ENCODE results near the gene APBA2. TPM values are rescaled to one million over a fixed set of nuclear protein-coding genes. Genes with fewer than 3 reads are reported as not detected.
"Not testable (repeated sequence)": the region's sequence is repeated elsewhere in the genome, so short reads cannot be mapped to it uniquely, and the experiment has no call there.

Gene APBA2
- total RNA-seq, 1 experiment from 2014 or later = 0.31 TPM

DNA sequence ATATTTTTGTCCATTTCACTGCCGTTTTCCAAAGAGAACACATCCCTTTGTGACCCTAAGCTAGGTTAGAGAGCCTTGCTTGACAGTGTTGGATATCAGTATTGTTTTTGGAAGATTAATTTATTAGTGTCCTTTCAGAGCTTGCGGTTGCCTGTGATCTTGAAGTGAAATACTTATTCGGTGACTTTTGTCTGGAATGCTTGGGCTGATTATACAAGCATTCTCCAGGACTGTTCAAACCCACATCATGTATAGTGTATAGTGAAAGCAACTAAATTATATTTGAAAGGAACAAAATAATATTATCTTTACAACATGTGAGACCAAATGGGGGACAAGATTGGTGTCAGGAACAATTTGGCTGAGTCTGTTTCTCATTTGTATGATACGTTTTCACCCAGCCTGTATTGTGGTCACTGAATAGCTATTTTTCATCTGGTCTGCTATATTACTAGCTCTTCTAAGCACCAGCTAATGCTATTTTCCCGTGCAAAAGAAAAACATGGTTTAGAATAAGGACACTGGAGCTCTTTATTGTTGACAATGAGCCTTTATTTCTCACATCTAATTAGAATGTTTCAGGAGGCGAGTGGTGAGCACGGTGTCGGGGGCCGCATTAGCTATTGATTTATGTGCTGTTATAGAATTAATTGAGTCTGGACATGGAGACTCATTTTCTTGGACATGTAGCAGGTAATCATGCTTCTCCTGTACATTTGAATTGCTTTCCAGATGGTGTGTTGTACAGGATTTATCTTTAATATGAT, 158.1 kb downstream of the APBA2 start:
- Histone ChIP-seq H3K4me1 (ENCODE audit: control insufficient read depth, insufficient read depth, low read length) (no peaks in the 10 kb centered on the region), H3K9me3 (ENCODE audit: control insufficient read depth, insufficient read depth, low read depth, low read length) (no peaks in the 10 kb centered on the region), H3K36me3 (ENCODE audit: control insufficient read depth, insufficient read depth, low read length) (no peaks in the 10 kb centered on the region), H3K27me3 (ENCODE audit: control insufficient read depth, insufficient read depth, low read length) (no peaks in the 10 kb centered on the region), H3K4me3 (ENCODE audit: low read depth in 2 of 2, low read length in 2 of 2) (no peak overlapping the region), H3K27ac (ENCODE audit: low read length) (no peak overlapping the region)
- ChIA-PET POLR2A (no interaction called here), CTCF (no interaction called here)
- intact Hi-C loops (cut with micrococcal nuclease; ENCODE audit: unreplicated experiment) = no loop called here
- ATAC-seq = no peak
- TF ChIP-seq CTCF (IDR thresholded peaks at IDR 0.05) (no peak), SIN3A (IDR thresholded peaks at IDR 0.05; ENCODE audit: borderline replicate concordance, insufficient read depth, low read depth, low read length) (no peak), TCF7L2 (IDR thresholded peaks at IDR 0.05; ENCODE audit: low read depth, low read length) (no peak), POLR2AphosphoS5 (IDR thresholded peaks at IDR 0.05; ENCODE audit: low read depth, low read length) (no peak)
- TF ChIP-seq, protein P1, sequence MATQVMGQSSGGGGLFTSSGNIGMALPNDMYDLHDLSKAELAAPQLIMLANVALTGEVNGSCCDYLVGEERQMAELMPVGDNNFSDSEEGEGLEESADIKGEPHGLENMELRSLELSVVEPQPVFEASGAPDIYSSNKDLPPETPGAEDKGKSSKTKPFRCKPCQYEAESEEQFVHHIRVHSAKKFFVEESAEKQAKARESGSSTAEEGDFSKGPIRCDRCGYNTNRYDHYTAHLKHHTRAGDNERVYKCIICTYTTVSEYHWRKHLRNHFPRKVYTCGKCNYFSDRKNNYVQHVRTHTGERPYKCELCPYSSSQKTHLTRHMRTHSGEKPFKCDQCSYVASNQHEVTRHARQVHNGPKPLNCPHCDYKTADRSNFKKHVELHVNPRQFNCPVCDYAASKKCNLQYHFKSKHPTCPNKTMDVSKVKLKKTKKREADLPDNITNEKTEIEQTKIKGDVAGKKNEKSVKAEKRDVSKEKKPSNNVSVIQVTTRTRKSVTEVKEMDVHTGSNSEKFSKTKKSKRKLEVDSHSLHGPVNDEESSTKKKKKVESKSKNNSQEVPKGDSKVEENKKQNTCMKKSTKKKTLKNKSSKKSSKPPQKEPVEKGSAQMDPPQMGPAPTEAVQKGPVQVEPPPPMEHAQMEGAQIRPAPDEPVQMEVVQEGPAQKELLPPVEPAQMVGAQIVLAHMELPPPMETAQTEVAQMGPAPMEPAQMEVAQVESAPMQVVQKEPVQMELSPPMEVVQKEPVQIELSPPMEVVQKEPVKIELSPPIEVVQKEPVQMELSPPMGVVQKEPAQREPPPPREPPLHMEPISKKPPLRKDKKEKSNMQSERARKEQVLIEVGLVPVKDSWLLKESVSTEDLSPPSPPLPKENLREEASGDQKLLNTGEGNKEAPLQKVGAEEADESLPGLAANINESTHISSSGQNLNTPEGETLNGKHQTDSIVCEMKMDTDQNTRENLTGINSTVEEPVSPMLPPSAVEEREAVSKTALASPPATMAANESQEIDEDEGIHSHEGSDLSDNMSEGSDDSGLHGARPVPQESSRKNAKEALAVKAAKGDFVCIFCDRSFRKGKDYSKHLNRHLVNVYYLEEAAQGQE (IDR thresholded peaks at IDR 0.05; ENCODE audit: insufficient read depth in 1 of 2, low read depth in 2 of 2, low read length in 1 of 2) = no peak
- no peak for DNase-seq (ENCODE audit: low read depth, low spot score)
- in situ Hi-C loops (cut with HindIII; ENCODE audit: low pct_unique_long_range_greater_than_20kb, low sequenced_read_pairs) = no loop called here
- no TSS peak for BruUV-seq (replicated peaks)

DNA sequence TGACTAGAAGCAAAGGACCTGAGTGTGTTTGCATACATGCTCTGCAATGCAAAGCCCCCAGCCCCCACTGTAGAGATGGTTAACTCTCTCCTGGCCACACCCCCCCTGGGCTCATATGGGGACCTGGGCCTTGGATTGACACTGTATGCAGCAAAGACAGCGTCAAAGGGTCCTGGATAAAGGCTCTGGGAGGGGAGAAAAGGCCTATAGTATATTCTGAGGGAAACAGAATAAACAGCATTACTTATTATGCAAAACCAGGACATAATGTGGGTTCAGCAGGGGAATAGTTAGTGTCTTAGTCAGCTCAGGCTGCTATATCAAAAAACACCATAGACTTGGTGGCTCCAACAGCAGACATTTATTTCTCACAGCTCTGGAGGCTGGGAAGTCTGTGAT, 158.7 kb downstream of the APBA2 start:
- H3K27ac ChIP-seq (ENCODE audit: low read length) = no peak overlapping the region
- ChIA-PET POLR2A (interaction anchor here (0.6 kb wide), 1 partner anchor 145 kb away, joined by 5 read pairs; no protein-coding TSS in a partner anchor), CTCF (no interaction called here)
- intact Hi-C loops (cut with micrococcal nuclease; ENCODE audit: unreplicated experiment) = no loop called here
- TF ChIP-seq TCF7L2 (IDR thresholded peaks at IDR 0.05; ENCODE audit: low read depth, low read length) (no peak), POLR2AphosphoS5 (IDR thresholded peaks at IDR 0.05; ENCODE audit: low read depth, low read length) (no peak), SIN3A (IDR thresholded peaks at IDR 0.05; ENCODE audit: borderline replicate concordance, insufficient read depth, low read depth, low read length) (no peak), CTCF (IDR thresholded peaks at IDR 0.05) (no peak)
- TF ChIP-seq, protein P1 (IDR thresholded peaks at IDR 0.05; ENCODE audit: insufficient read depth in 1 of 2, low read depth in 2 of 2, low read length in 1 of 2) = no peak
- DNase-seq (ENCODE audit: low read depth, low spot score) (no peak), ATAC-seq (no peak)
- no peaks in the 10 kb centered on the region for H3K9me3 ChIP-seq (ENCODE audit: control insufficient read depth, insufficient read depth, low read depth, low read length)
- no peaks in the 10 kb centered on the region for H3K36me3 ChIP-seq (ENCODE audit: control insufficient read depth, insufficient read depth, low read length)
- no peak overlapping the region for H3K4me3 ChIP-seq (ENCODE audit: low read depth in 2 of 2, low read length in 2 of 2)
- no peaks in the 10 kb centered on the region for H3K4me1 ChIP-seq (ENCODE audit: control insufficient read depth, insufficient read depth, low read length)
- in situ Hi-C loops (cut with HindIII; ENCODE audit: low pct_unique_long_range_greater_than_20kb, low sequenced_read_pairs) = no loop called here
- no peaks in the 10 kb centered on the region for H3K27me3 ChIP-seq (ENCODE audit: control insufficient read depth, insufficient read depth, low read length)
- BruUV-seq (replicated peaks) = no TSS peak

DNA sequence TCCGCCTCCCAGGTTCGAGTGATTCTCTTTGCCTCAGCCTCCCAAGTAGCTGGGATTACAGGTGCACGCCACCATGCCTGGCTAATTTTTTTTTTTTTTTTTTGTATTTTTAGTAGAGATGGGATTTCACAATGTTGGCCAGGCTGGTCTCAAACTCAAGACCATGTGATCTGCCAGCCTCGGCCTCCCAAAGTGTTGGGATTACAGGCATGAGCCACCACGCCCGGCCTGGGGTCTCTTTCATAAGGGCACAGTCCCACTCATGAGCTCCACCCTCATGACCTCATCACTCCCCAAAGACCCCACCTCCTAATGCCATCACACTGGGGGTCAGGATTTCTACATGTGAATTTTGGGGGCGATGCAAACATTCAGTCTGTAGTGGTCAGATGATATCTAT, 159.4 kb downstream of the APBA2 start:
- POLR2A ChIA-PET = interaction anchor here (0.6 kb wide), 1 partner anchor 146 kb away, joined by 5 read pairs; no protein-coding TSS in a partner anchor
- H3K4me1 ChIP-seq (ENCODE audit: control insufficient read depth, insufficient read depth, low read length); CTCF ChIA-PET; DNase-seq (ENCODE audit: low read depth, low spot score); intact Hi-C loops (cut with micrococcal nuclease; ENCODE audit: unreplicated experiment); H3K36me3 ChIP-seq (ENCODE audit: control insufficient read depth, insufficient read depth, low read length); H3K4me3 ChIP-seq (ENCODE audit: low read depth in 2 of 2, low read length in 2 of 2); ATAC-seq; in situ Hi-C loops (cut with HindIII; ENCODE audit: low pct_unique_long_range_greater_than_20kb, low sequenced_read_pairs); H3K27ac ChIP-seq (ENCODE audit: low read length); H3K9me3 ChIP-seq (ENCODE audit: control insufficient read depth, insufficient read depth, low read depth, low read length); BruUV-seq (replicated peaks); H3K27me3 ChIP-seq (ENCODE audit: control insufficient read depth, insufficient read depth, low read length): not testable (repeated sequence)
